Upper lobe of left lung (tissue), 6 donors: Measurements from ENCODE around the gene NECTIN4. TPM values are rescaled to one million over a fixed set of nuclear protein-coding genes. Genes with fewer than 3 reads are reported as not detected.

Experiments used
- ATAC-seq, 2 donors: fragments of 200-7000 bp; cut with Tn5 transposase; one replicate each; pipeline ENCODE4 v1.9.1; 2022; ENCODE audit warnings: mild to moderate bottlenecking in 2 of 2, moderate library complexity in 2 of 2; ENCODE audit not compliant: low FRiP score in 2 of 2
- DNase-seq, 2 donors: peaks; one replicate each; pipeline ENCODE4 v3.0.0-alpha.2; 2019 to 2020
- H3K27ac ChIP-seq, 4 donors: fragments of 200-600 bp; sonication (generic); one replicate each; pipeline ENCODE4 v1.5.1; 2016 to 2019
- H3K27me3 ChIP-seq, 4 donors: fragments of 200-600 bp; sonication (generic); one replicate each; pipeline ENCODE4 v1.5.1; 2017 to 2019
- H3K36me3 ChIP-seq, 4 donors: fragments of 200-600 bp; sonication (generic); one replicate each; pipeline ENCODE4 v1.5.1; 2016 to 2019
- H3K4me1 ChIP-seq, 4 donors: fragments of 200-600 bp; sonication (generic); one replicate each; pipeline ENCODE4 v1.5.1; 2018 to 2019
- H3K4me3 ChIP-seq, 4 donors: fragments of 200-600 bp; sonication (generic); one replicate each; pipeline ENCODE4 v1.5.1; 2017 to 2019; ENCODE audit warnings: mild to moderate bottlenecking in 2 of 4, moderate library complexity in 1 of 4
- H3K9me3 ChIP-seq, 4 donors: fragments of 200-600 bp; sonication (generic); one replicate each; pipeline ENCODE4 v1.5.1; 2018 to 2019
- CTCF ChIP-seq, 6 experiments: fragments of 450-650 bp in 4 of 6; fragments of 200-600 bp in 2 of 6; sonication (generic) in 2 of 6; IDR thresholded peaks; one replicate each; pipeline ENCODE4 v1.5.1; 2016 to 2019; ENCODE audit warnings: antibody characterized with exemption in 6 of 6
- EP300 ChIP-seq, 4 donors: sonication (generic); formaldehyde crosslinking; IDR thresholded peaks; one replicate each; pipeline ENCODE4 v1.5.1; 2017; ENCODE audit warnings: antibody characterized with exemption in 4 of 4, control low read depth in 2 of 4
- POLR2A ChIP-seq, 4 donors: fragments of 450-650 bp; IDR thresholded peaks; one replicate each; pipeline ENCODE4 v1.5.1; 2016 to 2017; ENCODE audit warnings: antibody characterized with exemption in 4 of 4, mild to moderate bottlenecking in 2 of 4
- POLR2AphosphoS5 ChIP-seq, 2 donors: sonication (generic); formaldehyde crosslinking; IDR thresholded peaks; one replicate each; pipeline ENCODE4 v1.5.1; 2017; ENCODE audit warnings: antibody characterized with exemption in 2 of 2
- WGBS, 2 donors: methylation state at CpG; one replicate each; pipeline ENCODE4 v1.1.5; 2017 to 2018; 5-methylcytosine and 5-hydroxymethylcytosine counted together
- total RNA-seq, 6 donors: library from RNA; depleted of rRNA in 4 of 6; stranded (reverse); fragments of >200 nt in 4 of 6; gene quantifications; one replicate each; pipeline versions ENCODE4 v1.1.0 to v1.2.1, GENCODE V29; 2016 to 2021
- donor health status: DM: no; HTN: no; CAD: no; lungs with moderate emphysema.
- donor health status: DM: no; HTN: yes; CAD: no; lungs with severe emphysema.

The NECTIN4 gene
- total RNA-seq, 6 donors from 2014 or later = 5.2 to 19.9 (median 12.1) TPM

- Histone ChIP-seq H3K27me3 (no peaks in the 10 kb centered on the region), H3K9me3 (no peaks in the 10 kb centered on the region), H3K4me3 (no peak overlapping the region), H3K4me1 (peaks cover 21 to 30% (median 26%) of the 10 kb centered on the region in 4 donors), H3K27ac (no peak overlapping the region), H3K36me3 (peaks cover 0 to 1% (median 0%) of the 10 kb centered on the region in 4 donors)
- no peak for ATAC-seq
- TF ChIP-seq POLR2A (IDR thresholded peaks at IDR 0.05) = no peak
- no peak for TF ChIP-seq POLR2AphosphoS5 (IDR thresholded peaks at IDR 0.05)
- TF ChIP-seq CTCF (IDR thresholded peaks at IDR 0.05) = no peak
- TF ChIP-seq EP300 (IDR thresholded peaks at IDR 0.05) = no peak
- DNase-seq = no peak
- WGBS, 2 donors = 89 to 92% methylated on average over 6 of the region's 6 CpGs
Observed at GRCh38 chr1:161095230-161095629, 5.9 kb upstream of the NECTIN4 start.

GRCh38 chr1:161094481-161094880 is 5.1 kb upstream of the NECTIN4 start:
- no peaks in the 10 kb centered on the region for H3K27me3 ChIP-seq
- no peak overlapping the region for H3K27ac ChIP-seq
- no peak overlapping the region for H3K4me3 ChIP-seq
- ATAC-seq (no peak), DNase-seq (peak in 1 of 2 donors; percentile 49)
- H3K36me3 ChIP-seq = no peaks in the 10 kb centered on the region
- WGBS, 2 donors = 96% methylated on average over 14 of the region's 14 CpGs
- H3K9me3 ChIP-seq = no peaks in the 10 kb centered on the region
- TF ChIP-seq POLR2A (IDR thresholded peaks at IDR 0.05) = no peak
- no peak for TF ChIP-seq POLR2AphosphoS5 (IDR thresholded peaks at IDR 0.05)
- TF ChIP-seq EP300 (IDR thresholded peaks at IDR 0.05) = no peak
- no peak for TF ChIP-seq CTCF (IDR thresholded peaks at IDR 0.05)
- H3K4me1 ChIP-seq = peaks cover 21 to 34% (median 31%) of the 10 kb centered on the region in 4 donors

GRCh38 chr1:161092621-161093028 is 3.3 kb upstream of the NECTIN4 start:
- ATAC-seq (no peak), DNase-seq (no peak)
- no peaks in the 10 kb centered on the region for H3K36me3 ChIP-seq
- H3K4me3 ChIP-seq = no peak overlapping the region
- TF ChIP-seq CTCF (IDR thresholded peaks at IDR 0.05) (no peak), EP300 (IDR thresholded peaks at IDR 0.05) (no peak), POLR2A (IDR thresholded peaks at IDR 0.05) (no peak), POLR2AphosphoS5 (IDR thresholded peaks at IDR 0.05) (no peak)
- no peaks in the 10 kb centered on the region for H3K9me3 ChIP-seq
- 70 to 79% methylated on average over 3 of the region's 3 CpGs for WGBS, 2 donors
- no peak overlapping the region for H3K27ac ChIP-seq
- peaks cover 8 to 30% (median 20%) of the 10 kb centered on the region in 4 donors for H3K4me1 ChIP-seq
- H3K27me3 ChIP-seq = no peaks in the 10 kb centered on the region

- peaks cover 3 to 29% (median 18%) of the 10 kb centered on the region in 4 donors for H3K4me1 ChIP-seq
- ATAC-seq (no peak), DNase-seq (no peak)
- TF ChIP-seq CTCF (IDR thresholded peaks at IDR 0.05) (no peak), POLR2A (IDR thresholded peaks at IDR 0.05) (no peak), EP300 (IDR thresholded peaks at IDR 0.05) (no peak), POLR2AphosphoS5 (IDR thresholded peaks at IDR 0.05) (no peak)
- no peak overlapping the region for H3K27ac ChIP-seq
- no peaks in the 10 kb centered on the region for H3K9me3 ChIP-seq
- no peaks in the 10 kb centered on the region for H3K27me3 ChIP-seq
- WGBS, 2 donors = 92% methylated on average over 7 of the region's 7 CpGs
- no peaks in the 10 kb centered on the region for H3K36me3 ChIP-seq
- no peak overlapping the region for H3K4me3 ChIP-seq
Observed at GRCh38 chr1:161091796-161092507, 2.6 kb upstream of the NECTIN4 start.

GRCh38 chr1:161091093-161091492 is 1.7 kb upstream of the NECTIN4 start:
- H3K4me3 ChIP-seq = no peak overlapping the region
- ATAC-seq = no peak
- H3K27ac ChIP-seq = no peak overlapping the region
- DNase-seq = no peak
- no peaks in the 10 kb centered on the region for H3K27me3 ChIP-seq
- H3K9me3 ChIP-seq = no peaks in the 10 kb centered on the region
- peaks cover 0 to 33% (median 19%) of the 10 kb centered on the region in 4 donors for H3K4me1 ChIP-seq
- no peaks in the 10 kb centered on the region for H3K36me3 ChIP-seq
- WGBS, 2 donors = 90 to 91% methylated on average over 5 of the region's 5 CpGs
- TF ChIP-seq POLR2A (IDR thresholded peaks at IDR 0.05) (no peak), POLR2AphosphoS5 (IDR thresholded peaks at IDR 0.05) (no peak), EP300 (IDR thresholded peaks at IDR 0.05) (no peak), CTCF (IDR thresholded peaks at IDR 0.05) (no peak)
